ENCODE measurements around the gene RAB37. TPM values are rescaled to one million over a fixed set of nuclear protein-coding genes. Genes with fewer than 3 reads are reported as not detected.

Gene RAB37
- total RNA-seq, 1 experiment from 2014 or later = 1.5 TPM

DNA sequence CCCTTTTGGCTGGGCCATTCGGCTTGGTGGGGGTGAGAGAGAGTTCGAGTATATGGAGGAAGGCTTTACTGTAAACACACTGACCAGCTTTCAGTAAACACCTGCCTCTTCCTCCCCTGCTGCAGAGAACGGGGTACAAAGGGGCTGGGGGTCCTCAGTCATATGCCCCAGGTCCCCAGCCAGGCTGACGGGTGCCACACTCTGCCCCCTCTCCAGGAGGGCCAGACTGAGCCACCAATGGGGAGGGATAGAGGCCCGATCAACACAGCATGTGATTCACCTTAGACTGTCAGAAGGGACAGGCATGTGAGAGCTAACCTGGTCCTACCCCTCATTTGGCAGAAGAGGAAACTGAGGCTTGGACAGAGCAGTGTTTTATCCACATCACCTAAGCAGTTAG, 24.4 kb downstream of the RAB37 start:
- BruUV-seq (replicated peaks) = no TSS peak
- H3K36me3 ChIP-seq (ENCODE audit: control insufficient read depth, insufficient read depth, low read length) = no peaks in the 10 kb centered on the region
- TF ChIP-seq POLR2AphosphoS5 (IDR thresholded peaks at IDR 0.05; ENCODE audit: low read depth, low read length) (no peak), SIN3A (IDR thresholded peaks at IDR 0.05; ENCODE audit: borderline replicate concordance, insufficient read depth, low read depth, low read length) (no peak), TCF7L2 (IDR thresholded peaks at IDR 0.05; ENCODE audit: low read depth, low read length) (no peak)
- TF ChIP-seq, protein P1, sequence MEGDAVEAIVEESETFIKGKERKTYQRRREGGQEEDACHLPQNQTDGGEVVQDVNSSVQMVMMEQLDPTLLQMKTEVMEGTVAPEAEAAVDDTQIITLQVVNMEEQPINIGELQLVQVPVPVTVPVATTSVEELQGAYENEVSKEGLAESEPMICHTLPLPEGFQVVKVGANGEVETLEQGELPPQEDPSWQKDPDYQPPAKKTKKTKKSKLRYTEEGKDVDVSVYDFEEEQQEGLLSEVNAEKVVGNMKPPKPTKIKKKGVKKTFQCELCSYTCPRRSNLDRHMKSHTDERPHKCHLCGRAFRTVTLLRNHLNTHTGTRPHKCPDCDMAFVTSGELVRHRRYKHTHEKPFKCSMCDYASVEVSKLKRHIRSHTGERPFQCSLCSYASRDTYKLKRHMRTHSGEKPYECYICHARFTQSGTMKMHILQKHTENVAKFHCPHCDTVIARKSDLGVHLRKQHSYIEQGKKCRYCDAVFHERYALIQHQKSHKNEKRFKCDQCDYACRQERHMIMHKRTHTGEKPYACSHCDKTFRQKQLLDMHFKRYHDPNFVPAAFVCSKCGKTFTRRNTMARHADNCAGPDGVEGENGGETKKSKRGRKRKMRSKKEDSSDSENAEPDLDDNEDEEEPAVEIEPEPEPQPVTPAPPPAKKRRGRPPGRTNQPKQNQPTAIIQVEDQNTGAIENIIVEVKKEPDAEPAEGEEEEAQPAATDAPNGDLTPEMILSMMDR (IDR thresholded peaks at IDR 0.05) = no peak
- TF ChIP-seq, protein P2, sequence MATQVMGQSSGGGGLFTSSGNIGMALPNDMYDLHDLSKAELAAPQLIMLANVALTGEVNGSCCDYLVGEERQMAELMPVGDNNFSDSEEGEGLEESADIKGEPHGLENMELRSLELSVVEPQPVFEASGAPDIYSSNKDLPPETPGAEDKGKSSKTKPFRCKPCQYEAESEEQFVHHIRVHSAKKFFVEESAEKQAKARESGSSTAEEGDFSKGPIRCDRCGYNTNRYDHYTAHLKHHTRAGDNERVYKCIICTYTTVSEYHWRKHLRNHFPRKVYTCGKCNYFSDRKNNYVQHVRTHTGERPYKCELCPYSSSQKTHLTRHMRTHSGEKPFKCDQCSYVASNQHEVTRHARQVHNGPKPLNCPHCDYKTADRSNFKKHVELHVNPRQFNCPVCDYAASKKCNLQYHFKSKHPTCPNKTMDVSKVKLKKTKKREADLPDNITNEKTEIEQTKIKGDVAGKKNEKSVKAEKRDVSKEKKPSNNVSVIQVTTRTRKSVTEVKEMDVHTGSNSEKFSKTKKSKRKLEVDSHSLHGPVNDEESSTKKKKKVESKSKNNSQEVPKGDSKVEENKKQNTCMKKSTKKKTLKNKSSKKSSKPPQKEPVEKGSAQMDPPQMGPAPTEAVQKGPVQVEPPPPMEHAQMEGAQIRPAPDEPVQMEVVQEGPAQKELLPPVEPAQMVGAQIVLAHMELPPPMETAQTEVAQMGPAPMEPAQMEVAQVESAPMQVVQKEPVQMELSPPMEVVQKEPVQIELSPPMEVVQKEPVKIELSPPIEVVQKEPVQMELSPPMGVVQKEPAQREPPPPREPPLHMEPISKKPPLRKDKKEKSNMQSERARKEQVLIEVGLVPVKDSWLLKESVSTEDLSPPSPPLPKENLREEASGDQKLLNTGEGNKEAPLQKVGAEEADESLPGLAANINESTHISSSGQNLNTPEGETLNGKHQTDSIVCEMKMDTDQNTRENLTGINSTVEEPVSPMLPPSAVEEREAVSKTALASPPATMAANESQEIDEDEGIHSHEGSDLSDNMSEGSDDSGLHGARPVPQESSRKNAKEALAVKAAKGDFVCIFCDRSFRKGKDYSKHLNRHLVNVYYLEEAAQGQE (IDR thresholded peaks at IDR 0.05; ENCODE audit: insufficient read depth in 1 of 2, low read depth in 2 of 2, low read length in 1 of 2) = no peak
- no peak overlapping the region for H3K4me3 ChIP-seq (ENCODE audit: low read depth in 2 of 2, low read length in 2 of 2)
- in situ Hi-C loops (cut with HindIII; ENCODE audit: low pct_unique_long_range_greater_than_20kb, low sequenced_read_pairs) (no loop called here), intact Hi-C loops (cut with micrococcal nuclease; ENCODE audit: unreplicated experiment) (no loop called here)
- ChIA-PET CTCF (no interaction called here), POLR2A (no interaction called here)
- ATAC-seq (no peak), DNase-seq (ENCODE audit: low read depth, low spot score) (no peak)
- no peaks in the 10 kb centered on the region for H3K9me3 ChIP-seq (ENCODE audit: control insufficient read depth, insufficient read depth, low read depth, low read length)
- H3K4me1 ChIP-seq (ENCODE audit: control insufficient read depth, insufficient read depth, low read length) = peaks cover 46% of the 10 kb centered on the region
- H3K27me3 ChIP-seq (ENCODE audit: control insufficient read depth, insufficient read depth, low read length) = no peaks in the 10 kb centered on the region
- no peak overlapping the region for H3K27ac ChIP-seq (ENCODE audit: low read length)

DNA sequence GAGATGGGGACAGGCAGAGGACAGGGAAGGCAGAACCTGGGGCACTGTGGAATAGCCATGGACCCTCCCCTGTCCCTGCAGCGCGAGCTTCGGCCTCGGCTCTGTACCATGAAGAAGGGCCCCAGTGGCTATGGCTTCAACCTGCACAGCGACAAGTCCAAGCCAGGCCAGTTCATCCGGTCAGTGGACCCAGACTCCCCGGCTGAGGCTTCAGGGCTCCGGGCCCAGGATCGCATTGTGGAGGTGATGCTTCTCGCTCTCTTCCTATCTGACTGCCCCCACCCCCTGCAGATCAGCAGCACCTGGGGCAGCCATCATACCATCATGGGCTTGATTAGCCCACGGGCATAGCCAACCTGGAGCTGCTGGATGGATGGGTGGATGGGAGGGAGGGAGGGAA, 24.9 kb downstream of the RAB37 start:
- H3K27ac ChIP-seq (ENCODE audit: low read length) = no peak overlapping the region
- DNase-seq (ENCODE audit: low read depth, low spot score) (no peak), ATAC-seq (no peak)
- no peaks in the 10 kb centered on the region for H3K27me3 ChIP-seq (ENCODE audit: control insufficient read depth, insufficient read depth, low read length)
- POLR2A ChIA-PET = no interaction called here
- peaks cover 46% of the 10 kb centered on the region for H3K4me1 ChIP-seq (ENCODE audit: control insufficient read depth, insufficient read depth, low read length)
- intact Hi-C loops (cut with micrococcal nuclease; ENCODE audit: unreplicated experiment) = no loop called here
- CTCF ChIA-PET = interaction anchor here (0.7 kb wide), 1 partner anchor 336 kb away, joined by 6 read pairs; no protein-coding TSS in a partner anchor
- BruUV-seq (replicated peaks) = no TSS peak
- in situ Hi-C loops (cut with HindIII; ENCODE audit: low pct_unique_long_range_greater_than_20kb, low sequenced_read_pairs) = no loop called here
- TF ChIP-seq TCF7L2 (IDR thresholded peaks at IDR 0.05; ENCODE audit: low read depth, low read length) = no peak
- TF ChIP-seq, protein P2 (IDR thresholded peaks at IDR 0.05; ENCODE audit: insufficient read depth in 1 of 2, low read depth in 2 of 2, low read length in 1 of 2) = no peak
- TF ChIP-seq, protein P1 (IDR thresholded peaks at IDR 0.05) = no peak
- TF ChIP-seq SIN3A (IDR thresholded peaks at IDR 0.05; ENCODE audit: borderline replicate concordance, insufficient read depth, low read depth, low read length) = no peak
- no peak for TF ChIP-seq POLR2AphosphoS5 (IDR thresholded peaks at IDR 0.05; ENCODE audit: low read depth, low read length)
- no peak overlapping the region for H3K4me3 ChIP-seq (ENCODE audit: low read depth in 2 of 2, low read length in 2 of 2)
- no peaks in the 10 kb centered on the region for H3K9me3 ChIP-seq (ENCODE audit: control insufficient read depth, insufficient read depth, low read depth, low read length)
- no peaks in the 10 kb centered on the region for H3K36me3 ChIP-seq (ENCODE audit: control insufficient read depth, insufficient read depth, low read length)
